ENCODE data around the gene S1PR4.
"Not testable (repeated sequence)": the region's sequence is repeated elsewhere in the genome, so short reads cannot be mapped to it uniquely, and the experiment has no call there.

S1PR4 gene

DNA sequence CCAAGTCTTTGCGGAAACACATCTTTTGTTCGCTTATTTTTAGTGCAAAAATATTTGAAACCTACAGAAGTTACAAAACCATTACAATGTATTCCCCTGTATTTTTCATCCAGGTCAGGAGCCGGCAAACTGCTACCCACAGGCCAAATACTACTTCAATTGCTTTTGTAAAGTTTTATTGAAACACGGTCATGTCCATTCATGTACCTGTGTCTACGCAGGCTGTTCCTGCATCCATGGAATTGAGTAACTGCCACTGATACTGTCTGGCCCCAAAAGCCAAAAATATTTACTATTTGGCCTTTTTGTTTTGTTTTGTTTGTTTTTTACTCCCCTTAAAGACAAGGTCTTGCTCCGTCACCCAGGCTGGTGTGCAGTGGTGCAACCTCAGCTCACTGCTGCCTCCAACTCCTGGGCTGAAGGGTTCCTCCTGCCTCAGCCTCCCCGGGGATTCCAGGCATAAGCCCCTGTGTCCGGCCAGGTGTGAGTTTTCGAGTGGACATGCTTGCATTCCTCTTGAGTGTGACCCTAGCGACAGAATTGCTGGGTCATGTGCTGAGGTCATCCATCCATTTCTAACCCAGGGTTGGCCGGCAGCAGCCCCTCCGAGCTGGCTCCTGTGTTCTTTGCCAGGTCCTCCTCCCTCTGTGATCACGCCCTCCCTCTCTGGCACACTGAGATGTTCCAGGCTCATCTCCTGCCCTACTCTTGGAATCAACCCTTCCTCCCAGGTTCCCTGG lies 10.9 kb upstream of the S1PR4 start:
- no peak for DNase-seq (ENCODE audit: low read depth)
- no peak overlapping the region for H3K4me3 ChIP-seq (ENCODE audit: control insufficient read depth, low read depth, low read length)
- TF ChIP-seq, protein P1, sequence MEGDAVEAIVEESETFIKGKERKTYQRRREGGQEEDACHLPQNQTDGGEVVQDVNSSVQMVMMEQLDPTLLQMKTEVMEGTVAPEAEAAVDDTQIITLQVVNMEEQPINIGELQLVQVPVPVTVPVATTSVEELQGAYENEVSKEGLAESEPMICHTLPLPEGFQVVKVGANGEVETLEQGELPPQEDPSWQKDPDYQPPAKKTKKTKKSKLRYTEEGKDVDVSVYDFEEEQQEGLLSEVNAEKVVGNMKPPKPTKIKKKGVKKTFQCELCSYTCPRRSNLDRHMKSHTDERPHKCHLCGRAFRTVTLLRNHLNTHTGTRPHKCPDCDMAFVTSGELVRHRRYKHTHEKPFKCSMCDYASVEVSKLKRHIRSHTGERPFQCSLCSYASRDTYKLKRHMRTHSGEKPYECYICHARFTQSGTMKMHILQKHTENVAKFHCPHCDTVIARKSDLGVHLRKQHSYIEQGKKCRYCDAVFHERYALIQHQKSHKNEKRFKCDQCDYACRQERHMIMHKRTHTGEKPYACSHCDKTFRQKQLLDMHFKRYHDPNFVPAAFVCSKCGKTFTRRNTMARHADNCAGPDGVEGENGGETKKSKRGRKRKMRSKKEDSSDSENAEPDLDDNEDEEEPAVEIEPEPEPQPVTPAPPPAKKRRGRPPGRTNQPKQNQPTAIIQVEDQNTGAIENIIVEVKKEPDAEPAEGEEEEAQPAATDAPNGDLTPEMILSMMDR (conservative IDR thresholded peaks at IDR 0.05; ENCODE audit: control insufficient read depth, insufficient read depth, low read depth, low read length), result no peak

DNA sequence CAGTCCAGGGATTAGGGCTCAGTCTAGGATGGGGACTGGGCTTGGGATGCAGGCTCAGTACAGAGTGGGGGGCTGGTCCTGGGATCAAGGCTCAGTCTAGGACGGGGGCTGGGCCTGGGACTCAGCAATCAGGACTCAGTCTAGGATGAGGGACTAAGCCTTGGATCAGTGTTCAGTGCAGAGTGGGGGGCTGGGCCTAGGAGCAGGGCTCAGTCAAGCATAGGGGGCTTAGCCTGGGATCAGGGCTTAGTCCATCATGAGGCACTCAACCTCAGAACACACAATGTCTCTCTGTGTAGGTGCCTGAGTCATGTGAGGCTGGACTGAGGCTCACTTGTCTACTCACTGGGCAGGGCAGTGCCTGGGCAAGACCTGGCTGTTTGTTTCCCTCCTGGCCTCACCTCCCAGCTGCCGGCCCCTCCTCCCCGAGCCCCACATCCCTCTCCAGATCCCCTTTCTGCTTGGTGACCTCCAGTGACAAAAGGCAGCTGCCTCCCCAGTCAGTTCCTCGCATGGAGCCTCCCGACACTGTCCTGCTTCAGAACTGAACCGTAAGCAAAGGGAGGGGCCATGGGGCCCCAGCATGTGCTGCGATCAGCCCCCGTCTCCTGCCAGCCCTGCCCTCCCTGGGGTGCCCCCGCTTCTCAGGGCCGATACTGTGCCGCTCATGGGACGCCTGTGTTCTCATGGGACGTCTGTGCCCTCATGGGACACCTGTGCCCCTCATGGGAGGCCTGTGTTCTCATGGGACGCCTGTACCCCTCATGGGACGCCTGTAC lies 6.5 kb upstream of the S1PR4 start:
- no peak overlapping the region for H3K4me3 ChIP-seq (ENCODE audit: control insufficient read depth, low read depth, low read length)
- TF ChIP-seq, protein P1 (conservative IDR thresholded peaks at IDR 0.05; ENCODE audit: control insufficient read depth, insufficient read depth, low read depth, low read length), result no peak
- no peak for DNase-seq (ENCODE audit: low read depth)

GRCh38 chr19:3172673-3173000 lies 5.9 kb upstream of the S1PR4 start:
- DNase-seq (ENCODE audit: low read depth); H3K4me3 ChIP-seq (ENCODE audit: control insufficient read depth, low read depth, low read length): not testable (repeated sequence)

GRCh38 chr19:3175781-3176714 lies 2.5 kb upstream of the S1PR4 start:
- DNase-seq (ENCODE audit: low read depth), result peak; percentile 65
- H3K4me3 ChIP-seq (ENCODE audit: control insufficient read depth, low read depth, low read length), result no peak overlapping the region
- TF ChIP-seq, protein P1 (conservative IDR thresholded peaks at IDR 0.05; ENCODE audit: control insufficient read depth, insufficient read depth, low read depth, low read length), result no peak

DNA sequence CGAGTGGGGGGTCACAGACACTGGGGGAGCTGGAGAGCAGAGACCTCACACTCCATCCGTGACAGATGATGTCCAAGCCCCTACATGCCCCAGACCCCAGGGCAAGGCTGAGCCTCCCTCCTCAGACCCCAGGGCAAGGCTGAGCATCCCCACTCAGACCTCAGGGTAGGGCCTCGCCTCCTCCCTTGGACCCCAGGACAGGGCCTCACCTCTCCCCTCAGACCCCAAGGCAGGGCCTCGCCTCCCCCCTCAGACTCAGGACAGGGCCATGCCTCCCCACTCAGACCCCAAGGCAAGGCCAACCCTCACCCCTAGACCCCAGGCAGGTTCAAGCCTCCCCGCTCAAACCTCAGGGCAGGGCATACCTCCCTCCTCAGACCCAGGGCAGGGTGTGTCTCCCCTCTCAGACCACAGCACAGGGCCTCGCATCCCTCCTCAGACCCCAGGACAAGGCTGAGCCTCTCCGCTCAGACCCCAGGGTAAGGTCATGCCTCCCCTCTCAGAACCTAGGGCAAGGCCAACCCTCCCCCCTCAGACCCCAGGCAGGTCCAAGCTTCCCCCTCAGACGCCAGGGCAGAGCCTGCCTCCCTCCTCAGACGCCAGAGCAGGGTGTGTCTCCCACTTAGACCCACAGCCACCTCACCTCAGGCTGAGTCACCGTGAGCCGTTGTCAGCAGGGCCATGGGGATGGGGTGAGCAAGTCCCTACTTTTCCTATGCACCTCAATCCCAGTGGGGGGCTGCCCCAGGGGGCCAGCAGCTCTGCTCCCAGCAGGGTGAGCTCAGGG lies 1.7 kb upstream of the S1PR4 start:
- peak; percentile 65 for DNase-seq (ENCODE audit: low read depth)
- TF ChIP-seq, protein P1 (conservative IDR thresholded peaks at IDR 0.05; ENCODE audit: control insufficient read depth, insufficient read depth, low read depth, low read length), result no peak
- H3K4me3 ChIP-seq (ENCODE audit: control insufficient read depth, low read depth, low read length), result no peak overlapping the region

- no peak overlapping the region for H3K4me3 ChIP-seq (ENCODE audit: control insufficient read depth, low read depth, low read length)
- no peak for DNase-seq (ENCODE audit: low read depth)
- TF ChIP-seq, protein P1 (conservative IDR thresholded peaks at IDR 0.05; ENCODE audit: control insufficient read depth, insufficient read depth, low read depth, low read length), result no peak
These were observed 587 bp downstream of the S1PR4 start for GRCh38 chr19:3178973-3179738.
